ENCODE data around the gene MYOC. TPM values are rescaled to one million over a fixed set of nuclear protein-coding genes. Genes with fewer than 3 reads are reported as not detected.

MYOC gene
- total RNA-seq, 1 experiment from 2014 or later = not detected

DNA sequence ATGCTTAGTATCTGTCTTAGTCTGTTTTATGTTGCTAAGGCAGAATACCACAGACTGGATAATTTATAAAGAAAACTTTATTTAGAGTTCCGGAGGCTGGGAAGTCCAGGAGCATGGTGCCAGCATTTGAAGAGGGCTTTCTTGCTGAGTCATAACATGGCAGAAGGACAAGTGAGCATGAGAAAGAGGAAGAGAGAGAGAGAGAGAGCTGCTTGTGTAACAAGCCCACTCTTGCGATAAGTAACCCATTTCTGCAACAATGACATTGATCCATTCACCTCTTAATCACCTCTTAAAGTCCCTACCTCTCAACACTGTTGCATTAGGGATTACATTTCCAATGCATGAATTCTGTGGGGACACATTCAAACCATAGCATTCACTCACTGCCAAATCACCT is 42.1 kb downstream of the MYOC start:
- H2AFZ ChIP-seq (ENCODE audit: low read length) = no peak overlapping the region
- H3K27me3 Mint-ChIP-seq (ENCODE audit: low read depth) = no peaks in the 10 kb centered on the region
- no peak overlapping the region for H3T11ph ChIP-seq (ENCODE audit: low read length)
- no peak overlapping the region for H4K8ac ChIP-seq (replicated peaks; ENCODE audit: insufficient read length, low read depth, low read length)
- no CpG with 5 or more reads among the region's 2 CpGs for WGBS (ENCODE audit: extremely low coverage, insufficient read length, low lambda C conversion rate)
- no peak overlapping the region for H2AK5ac ChIP-seq (ENCODE audit: insufficient read length, low read length)
- TF ChIP-seq, protein P1, sequence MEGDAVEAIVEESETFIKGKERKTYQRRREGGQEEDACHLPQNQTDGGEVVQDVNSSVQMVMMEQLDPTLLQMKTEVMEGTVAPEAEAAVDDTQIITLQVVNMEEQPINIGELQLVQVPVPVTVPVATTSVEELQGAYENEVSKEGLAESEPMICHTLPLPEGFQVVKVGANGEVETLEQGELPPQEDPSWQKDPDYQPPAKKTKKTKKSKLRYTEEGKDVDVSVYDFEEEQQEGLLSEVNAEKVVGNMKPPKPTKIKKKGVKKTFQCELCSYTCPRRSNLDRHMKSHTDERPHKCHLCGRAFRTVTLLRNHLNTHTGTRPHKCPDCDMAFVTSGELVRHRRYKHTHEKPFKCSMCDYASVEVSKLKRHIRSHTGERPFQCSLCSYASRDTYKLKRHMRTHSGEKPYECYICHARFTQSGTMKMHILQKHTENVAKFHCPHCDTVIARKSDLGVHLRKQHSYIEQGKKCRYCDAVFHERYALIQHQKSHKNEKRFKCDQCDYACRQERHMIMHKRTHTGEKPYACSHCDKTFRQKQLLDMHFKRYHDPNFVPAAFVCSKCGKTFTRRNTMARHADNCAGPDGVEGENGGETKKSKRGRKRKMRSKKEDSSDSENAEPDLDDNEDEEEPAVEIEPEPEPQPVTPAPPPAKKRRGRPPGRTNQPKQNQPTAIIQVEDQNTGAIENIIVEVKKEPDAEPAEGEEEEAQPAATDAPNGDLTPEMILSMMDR (conservative IDR thresholded peaks at IDR 0.05) = no peak
- no peaks in the 10 kb centered on the region for H3K23me2 ChIP-seq (ENCODE audit: insufficient read length, low read depth, low read length, poor library complexity, severe bottlenecking)
- no peak overlapping the region for H3K27ac ChIP-seq (ENCODE audit: insufficient read length, low read depth, low read length)
- no peak for DNase-seq
- no peak overlapping the region for H2BK12ac ChIP-seq (ENCODE audit: insufficient read length, low read depth, low read length)
- H2BK120ac ChIP-seq (ENCODE audit: low read depth, low read length, poor library complexity, severe bottlenecking) = no peak overlapping the region
- H3K79me1 ChIP-seq (ENCODE audit: insufficient read depth, low read depth, low read length, poor library complexity, severe bottlenecking) = no peaks in the 10 kb centered on the region
- H3K36me3 Mint-ChIP-seq (ENCODE audit: insufficient read depth in 1 of 3, low read depth in 3 of 3) = no peaks in the 10 kb centered on the region
- H2BK5ac ChIP-seq (ENCODE audit: insufficient read length, low read length) = no peak overlapping the region
- no peak overlapping the region for H3K27ac Mint-ChIP-seq
- no peaks in the 10 kb centered on the region for H3K4me1 ChIP-seq (ENCODE audit: insufficient read depth, low read length)
- H3K4me1 Mint-ChIP-seq = no peaks in the 10 kb centered on the region
- H3K9ac ChIP-seq (ENCODE audit: extremely low read depth, insufficient read length, low read length) = no peak overlapping the region
- no peak overlapping the region for H3K56ac ChIP-seq (ENCODE audit: insufficient read length, low read depth, low read length)
- no peak overlapping the region for H3K4ac ChIP-seq (ENCODE audit: low read depth, low read length)
- H4K91ac ChIP-seq (ENCODE audit: insufficient read length, low read depth, low read length) = no peak overlapping the region
- no peaks in the 10 kb centered on the region for H4K20me1 ChIP-seq (ENCODE audit: control insufficient read depth, insufficient read depth, insufficient read length)
- H3K9me3 Mint-ChIP-seq = no peaks in the 10 kb centered on the region
- no peak overlapping the region for H3K4me2 ChIP-seq (ENCODE audit: insufficient read depth, insufficient read length, low read length)
- H4K5ac ChIP-seq (ENCODE audit: insufficient read length, low read depth, low read length) = no peak overlapping the region
- no peak overlapping the region for H3K14ac ChIP-seq (ENCODE audit: insufficient read depth, low read length)
- no peaks in the 10 kb centered on the region for H3K9me3 ChIP-seq (ENCODE audit: control insufficient read depth, low read depth, low read length)
- H3K18ac ChIP-seq (ENCODE audit: insufficient read length, low read depth, low read length) = no peak overlapping the region
- H2BK20ac ChIP-seq (ENCODE audit: low read depth, low read length, poor library complexity, severe bottlenecking) = no peak overlapping the region
- H3K4me3 Mint-ChIP-seq = no peak overlapping the region
- no peaks in the 10 kb centered on the region for H3K79me2 ChIP-seq (ENCODE audit: insufficient read depth, low read length)
- H3K27me3 ChIP-seq (ENCODE audit: insufficient read depth, low read length) = no peaks in the 10 kb centered on the region
- H3K23ac ChIP-seq (ENCODE audit: insufficient read length, low read depth, low read length) = no peak overlapping the region
- H2BK15ac ChIP-seq (ENCODE audit: low read depth, low read length) = no peak overlapping the region
